GM12878 (cell line): ENCODE measurements around the gene ATF6B. TPM values are rescaled to one million over a fixed set of nuclear protein-coding genes. Genes with fewer than 3 reads are reported as not detected.

Experiments used
- ATAC-seq: fragments of 200-7000 bp; cut with Tn5 transposase; 3 replicates; pipeline ENCODE4 v1.9.1; 2020; ENCODE audit warnings: mild to moderate bottlenecking, moderate library complexity
- BruUV-seq: library from RNA; stranded (reverse); fragments of 400-500 nt; replicated peaks from 2 replicates; lab custom pipeline; 2021; lab: Mats Ljungman, UMichigan
- CTCF ChIA-PET: fragments of 300-600 bp; sonication (Branson Sonifier 250); formaldehyde crosslinking; extraction: SDS; loops from one replicate; lab custom pipeline; 2021; ENCODE audit warnings: inconsistent platforms; lab: Yijun Ruan, JAX
- POLR2A ChIA-PET: fragments of 350-600 bp; formaldehyde crosslinking; extraction: SDS; loops from one replicate; lab custom pipeline; 2021; ENCODE audit warnings: inconsistent platforms; lab: Charles Lee
- RAD21 ChIA-PET: fragments of 300-600 bp; sonication (Branson Sonifier 250); formaldehyde crosslinking; loops from one replicate; lab custom pipeline; 2023; ENCODE audit warnings: antibody characterized with exemption; ENCODE audit not compliant: unreplicated experiment; lab: Charles Lee
- SMC1A ChIA-PET: fragments of 300-600 bp; sonication (Branson Sonifier 250); formaldehyde crosslinking; loops from one replicate; lab custom pipeline; 2023; ENCODE audit not compliant: unreplicated experiment, uncharacterized antibody; lab: Charles Lee
- DNase-seq: peaks from one replicate; pipeline ENCODE4 v3.0.0-alpha.2; 2011; ENCODE audit warnings: low read depth, low spot score
- FAIRE-seq: peaks from 3 replicates; lab custom pipeline; 2011; peaks lifted over from hg19 to GRCh38; lab: Jason Lieb, UNC
- H2AFZ ChIP-seq: 2 replicates; pipeline ENCODE4 v1.6.0; 2011; ENCODE audit warnings: low read depth, low read length, control low read depth; ENCODE audit not compliant: control insufficient read depth
- H3K27ac ChIP-seq: 2 replicates; pipeline ENCODE4 v1.5.1; 2011; ENCODE audit warnings: control low read depth; ENCODE audit not compliant: control insufficient read depth, insufficient read depth
- H3K27me3 ChIP-seq, 2 experiments: replicated peaks in 1 of 2; 2 replicates each; pipeline versions ENCODE4 v1.6.0 to v1.6.1; 2011; ENCODE audit warnings: low read length in 1 of 2; ENCODE audit not compliant: control insufficient read depth in 2 of 2, insufficient read depth in 2 of 2
- H3K36me3 ChIP-seq, 2 experiments: 2 replicates each; pipeline ENCODE4 v1.5.1; 2011; ENCODE audit warnings: low read length in 1 of 2; ENCODE audit not compliant: control insufficient read depth in 2 of 2, insufficient read depth in 2 of 2
- H3K4me1 ChIP-seq: 2 replicates; pipeline ENCODE4 v1.6.1; 2011; ENCODE audit warnings: mild to moderate bottlenecking, low read length, moderate library complexity, mixed read lengths; ENCODE audit not compliant: control insufficient read depth, insufficient read depth
- H3K4me2 ChIP-seq: 2 replicates; pipeline ENCODE4 v1.6.0; 2011; ENCODE audit warnings: control low read depth; ENCODE audit not compliant: control insufficient read depth, insufficient read depth
- H3K4me3 ChIP-seq: fragments of 200-600 bp; sonication (generic); 2 replicates; pipeline ENCODE4 v1.5.1; 2016
- H3K79me2 ChIP-seq: 2 replicates; pipeline ENCODE4 v1.6.0; 2011; ENCODE audit warnings: low read length; ENCODE audit not compliant: control insufficient read depth, insufficient read depth
- H3K9ac ChIP-seq: 2 replicates; pipeline ENCODE4 v1.8.0; 2011; ENCODE audit warnings: low read length, control low read depth, mixed read lengths; ENCODE audit not compliant: control insufficient read depth, insufficient read depth
- H3K9me3 ChIP-seq: replicated peaks from 3 replicates; pipeline ENCODE4 v1.5.1; 2011; ENCODE audit warnings: mild to moderate bottlenecking, low read length; ENCODE audit not compliant: control insufficient read depth, insufficient read depth
- H4K20me1 ChIP-seq: 2 replicates; pipeline ENCODE4 v1.6.0; 2011; ENCODE audit not compliant: control insufficient read depth, insufficient read depth
- CBX5 ChIP-seq: sonication (generic); IDR thresholded peaks from 2 replicates; pipeline ENCODE4 v1.6.1; 2016; ENCODE audit warnings: low read depth, moderate library complexity, mild to moderate bottlenecking, inconsistent platforms
- EZH2 ChIP-seq: IDR thresholded peaks from 2 replicates; pipeline ENCODE4 v1.6.1; 2012; ENCODE audit warnings: low read depth, mild to moderate bottlenecking, control low read depth, inconsistent platforms, low read length, borderline replicate concordance; ENCODE audit not compliant: control insufficient read depth
- MEF2B ChIP-seq: fragments of 450-650 bp; IDR thresholded peaks from 2 replicates; pipeline ENCODE4 v1.6.1; 2018; ENCODE audit warnings: mild to moderate bottlenecking, moderate library complexity; ENCODE audit not compliant: partially characterized antibody, poor library complexity, severe bottlenecking
- PAX5 ChIP-seq: IDR thresholded peaks from 2 replicates; pipeline ENCODE4 v1.6.1; 2011; ENCODE audit warnings: low read depth, low read length, borderline replicate concordance
- RAD51 ChIP-seq: fragments of 450-650 bp; IDR thresholded peaks from 2 replicates; pipeline ENCODE4 v1.6.1; 2016; ENCODE audit warnings: moderate library complexity, mild to moderate bottlenecking, inconsistent platforms
- SIN3A ChIP-seq: IDR thresholded peaks from 2 replicates; pipeline ENCODE4 v1.6.1; 2012; ENCODE audit warnings: low read depth, low read length, improper control_type of control experiment
- SMARCA5 ChIP-seq: fragments of 450-650 bp; IDR thresholded peaks from 2 replicates; pipeline ENCODE4 v1.6.1; 2017; ENCODE audit warnings: mild to moderate bottlenecking
- STAT3 ChIP-seq: IDR thresholded peaks from 2 replicates; pipeline ENCODE4 v1.6.1; 2011; ENCODE audit warnings: low read depth, low read length, improper control_type of control experiment
- TAF1 ChIP-seq: IDR thresholded peaks from 2 replicates; pipeline ENCODE4 v1.6.1; 2011; ENCODE audit warnings: mild to moderate bottlenecking, low read depth, low read length, borderline replicate concordance
- TCF3 ChIP-seq: IDR thresholded peaks from 2 replicates; pipeline ENCODE4 v1.6.1; 2012; ENCODE audit warnings: low read depth, mild to moderate bottlenecking, low read length, borderline replicate concordance; ENCODE audit not compliant: insufficient read depth
- YY1 ChIP-seq: IDR thresholded peaks from 2 replicates; pipeline ENCODE4 v1.6.1; 2011; ENCODE audit warnings: low read depth, mild to moderate bottlenecking, low read length
- WGBS: methylation state at CpG from one replicate; pipeline ENCODE4 v1.1.6; 2016; ENCODE audit warnings: low lambda C conversion rate; ENCODE audit not compliant: insufficient replicate concordance, insufficient coverage; ENCODE audit errors: missing lambda C conversion rate; 5-methylcytosine and 5-hydroxymethylcytosine counted together
- in situ Hi-C: fragments of 300-500 bp; cut with MboI; formaldehyde crosslinking; loops from 9 replicates; pipeline ENCODE4 v1.14.3; 2018; ENCODE audit warnings: mixed read lengths
- intact Hi-C: fragments of 100-400 bp; cut with micrococcal nuclease; formaldehyde crosslinking; loops from one replicate; pipeline ENCODE4 v1.14.2; 2022; ENCODE audit not compliant: unreplicated experiment
- polyA plus RNA-seq, 11 experiments: library from polyadenylated mRNA; depleted of rRNA in 4 of 11; unstranded in 6 of 11; stranded (reverse) in 5 of 11; fragments of >200 nt; fragmentation: Nextera tagmentation in 4 of 11; fragmentation: Illumina TruSeq in 1 of 11; extraction: Ambion mirVana in 4 of 11; extraction: Trizol in 1 of 11; gene quantifications; 1 replicate in 1 of 11; 2 replicates in 10 of 11; pipeline versions ENCODE4 v1.2.1 to v1.2.3, GENCODE V29; 2011 to 2016; ENCODE audit warnings: inconsistent platforms in 2 of 11, missing spikeins in 2 of 11, low read depth in 1 of 11
- total RNA-seq, 4 experiments: library from RNA; depleted of rRNA in 3 of 4; stranded (reverse); fragments of >200 nt in 3 of 4; fragmentation: Illumina TruSeq in 1 of 4; extraction: Trizol in 1 of 4; gene quantifications; 2 replicates each; pipeline versions ENCODE4 v1.2.1 to v1.2.3, GENCODE V29; 2013 to 2021
- TF ChIP-seq, protein P1 (sequence below): fragments of 150-350 bp; IDR thresholded peaks from 2 replicates; pipeline ENCODE4 v1.6.1; 2014; ENCODE audit warnings: mild to moderate bottlenecking, low read depth, low read length
- TF ChIP-seq, protein P2 (sequence below): IDR thresholded peaks from 2 replicates; pipeline ENCODE4 v1.6.1; 2012; ENCODE audit warnings: low read depth, low read length, improper control_type of control experiment
- TF ChIP-seq, protein P3 (sequence below): fragments of 450-650 bp; IDR thresholded peaks from 2 replicates; pipeline ENCODE4 v1.6.1; 2018; ENCODE audit warnings: mild to moderate bottlenecking, low read depth, moderate library complexity; ENCODE audit not compliant: partially characterized antibody
- TF ChIP-seq, protein P4 (sequence below): fragments of 450-650 bp; formaldehyde crosslinking; IDR thresholded peaks from 2 replicates; pipeline ENCODE4 v1.4.0; 2020; ENCODE audit warnings: mild to moderate bottlenecking, moderate library complexity

Gene ATF6B
- total and polyA plus RNA-seq, 10 of the 15 experiments (the other 5 are each of a cell fraction or from before 2014, with no cell fraction given), result 13.6 to 83.9 (median 44.0) TPM

DNA sequence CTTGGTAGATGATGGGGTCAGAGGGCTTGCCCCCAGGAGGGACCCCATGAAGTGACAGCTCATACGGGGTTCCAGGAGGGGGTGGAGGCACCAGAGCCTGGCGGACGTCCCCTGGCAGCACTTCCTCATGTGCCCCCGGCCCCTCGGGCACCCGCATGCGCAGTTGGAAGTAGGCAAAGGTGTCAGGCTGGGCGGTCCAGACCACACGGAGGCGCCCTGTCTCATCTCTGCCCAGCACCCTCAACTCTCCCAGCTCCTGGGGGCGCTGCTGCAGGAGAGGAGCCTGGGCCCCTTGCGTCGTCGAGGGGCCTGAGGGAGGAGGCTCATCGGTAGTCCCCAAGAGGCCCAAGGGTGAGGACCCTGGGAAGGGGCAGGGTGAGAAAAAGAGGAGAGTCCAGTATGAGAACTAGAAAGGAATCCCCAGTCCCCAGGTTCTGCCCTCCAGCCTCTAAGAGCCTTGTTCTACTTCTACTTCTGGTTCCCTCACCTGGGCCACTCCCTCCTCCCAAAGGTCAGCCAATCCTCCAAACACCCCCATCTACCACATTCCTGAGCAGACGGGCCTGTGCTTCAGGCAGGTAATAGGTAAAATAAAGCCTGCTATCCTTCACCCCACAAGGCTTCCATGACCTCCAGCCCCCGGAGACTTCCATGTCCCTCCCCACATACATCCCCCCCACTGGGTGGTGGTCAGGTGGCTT lies 42.1 kb downstream of the ATF6B start:
- no peak overlapping the region for H3K4me3 ChIP-seq
- POLR2A ChIA-PET, result no interaction called here
- WGBS, result 69% methylated on average over 17 of the region's 17 CpGs
- H3K4me2 ChIP-seq, result no peak overlapping the region
- H2AFZ ChIP-seq, result no peak overlapping the region
- H3K79me2 ChIP-seq, result no peaks in the 10 kb centered on the region
- no TSS peak for BruUV-seq
- RAD21 ChIA-PET, result no interaction called here
- H3K27me3 ChIP-seq, result peaks cover 3 to 8% of the 10 kb centered on the region in 2 experiments; a peak in 3 of 4 replicates
- DNase-seq (no peak), FAIRE-seq (no peak), ATAC-seq (no peak)
- no peaks in the 10 kb centered on the region for H3K36me3 ChIP-seq
- CTCF ChIA-PET, result no interaction called here
- H3K9me3 ChIP-seq, result no peaks in the 10 kb centered on the region
- H4K20me1 ChIP-seq, result no peaks in the 10 kb centered on the region
- H3K4me1 ChIP-seq, result peaks cover 16% of the 10 kb centered on the region
- SMC1A ChIA-PET, result no interaction called here
- intact Hi-C loops, result loop anchor here (2.0 kb wide), 1 partner anchor 69 kb away; the partner anchor contains the start of gene PPT2
- no peak overlapping the region for H3K9ac ChIP-seq
- in situ Hi-C loops, result no loop called here
- H3K27ac ChIP-seq, result no peak overlapping the region
- TF ChIP-seq TAF1 (no peak), SIN3A (no peak), YY1 (no peak), STAT3 (no peak), CBX5 (no peak), PAX5 (no peak), MEF2B (no peak), SMARCA5 (no peak), RAD51 (no peak), TCF3 (no peak), EZH2 (no peak)
- TF ChIP-seq, protein P1, sequence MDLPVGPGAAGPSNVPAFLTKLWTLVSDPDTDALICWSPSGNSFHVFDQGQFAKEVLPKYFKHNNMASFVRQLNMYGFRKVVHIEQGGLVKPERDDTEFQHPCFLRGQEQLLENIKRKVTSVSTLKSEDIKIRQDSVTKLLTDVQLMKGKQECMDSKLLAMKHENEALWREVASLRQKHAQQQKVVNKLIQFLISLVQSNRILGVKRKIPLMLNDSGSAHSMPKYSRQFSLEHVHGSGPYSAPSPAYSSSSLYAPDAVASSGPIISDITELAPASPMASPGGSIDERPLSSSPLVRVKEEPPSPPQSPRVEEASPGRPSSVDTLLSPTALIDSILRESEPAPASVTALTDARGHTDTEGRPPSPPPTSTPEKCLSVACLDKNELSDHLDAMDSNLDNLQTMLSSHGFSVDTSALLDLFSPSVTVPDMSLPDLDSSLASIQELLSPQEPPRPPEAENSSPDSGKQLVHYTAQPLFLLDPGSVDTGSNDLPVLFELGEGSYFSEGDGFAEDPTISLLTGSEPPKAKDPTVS, result no peak
- TF ChIP-seq, protein P2, sequence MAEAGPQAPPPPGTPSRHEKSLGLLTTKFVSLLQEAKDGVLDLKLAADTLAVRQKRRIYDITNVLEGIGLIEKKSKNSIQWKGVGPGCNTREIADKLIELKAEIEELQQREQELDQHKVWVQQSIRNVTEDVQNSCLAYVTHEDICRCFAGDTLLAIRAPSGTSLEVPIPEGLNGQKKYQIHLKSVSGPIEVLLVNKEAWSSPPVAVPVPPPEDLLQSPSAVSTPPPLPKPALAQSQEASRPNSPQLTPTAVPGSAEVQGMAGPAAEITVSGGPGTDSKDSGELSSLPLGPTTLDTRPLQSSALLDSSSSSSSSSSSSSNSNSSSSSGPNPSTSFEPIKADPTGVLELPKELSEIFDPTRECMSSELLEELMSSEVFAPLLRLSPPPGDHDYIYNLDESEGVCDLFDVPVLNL, result no peak
- TF ChIP-seq, protein P3, sequence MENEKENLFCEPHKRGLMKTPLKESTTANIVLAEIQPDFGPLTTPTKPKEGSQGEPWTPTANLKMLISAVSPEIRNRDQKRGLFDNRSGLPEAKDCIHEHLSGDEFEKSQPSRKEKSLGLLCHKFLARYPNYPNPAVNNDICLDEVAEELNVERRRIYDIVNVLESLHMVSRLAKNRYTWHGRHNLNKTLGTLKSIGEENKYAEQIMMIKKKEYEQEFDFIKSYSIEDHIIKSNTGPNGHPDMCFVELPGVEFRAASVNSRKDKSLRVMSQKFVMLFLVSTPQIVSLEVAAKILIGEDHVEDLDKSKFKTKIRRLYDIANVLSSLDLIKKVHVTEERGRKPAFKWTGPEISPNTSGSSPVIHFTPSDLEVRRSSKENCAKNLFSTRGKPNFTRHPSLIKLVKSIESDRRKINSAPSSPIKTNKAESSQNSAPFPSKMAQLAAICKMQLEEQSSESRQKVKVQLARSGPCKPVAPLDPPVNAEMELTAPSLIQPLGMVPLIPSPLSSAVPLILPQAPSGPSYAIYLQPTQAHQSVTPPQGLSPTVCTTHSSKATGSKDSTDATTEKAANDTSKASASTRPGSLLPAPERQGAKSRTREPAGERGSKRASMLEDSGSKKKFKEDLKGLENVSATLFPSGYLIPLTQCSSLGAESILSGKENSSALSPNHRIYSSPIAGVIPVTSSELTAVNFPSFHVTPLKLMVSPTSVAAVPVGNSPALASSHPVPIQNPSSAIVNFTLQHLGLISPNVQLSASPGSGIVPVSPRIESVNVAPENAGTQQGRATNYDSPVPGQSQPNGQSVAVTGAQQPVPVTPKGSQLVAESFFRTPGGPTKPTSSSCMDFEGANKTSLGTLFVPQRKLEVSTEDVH, result no peak
- TF ChIP-seq, protein P4, sequence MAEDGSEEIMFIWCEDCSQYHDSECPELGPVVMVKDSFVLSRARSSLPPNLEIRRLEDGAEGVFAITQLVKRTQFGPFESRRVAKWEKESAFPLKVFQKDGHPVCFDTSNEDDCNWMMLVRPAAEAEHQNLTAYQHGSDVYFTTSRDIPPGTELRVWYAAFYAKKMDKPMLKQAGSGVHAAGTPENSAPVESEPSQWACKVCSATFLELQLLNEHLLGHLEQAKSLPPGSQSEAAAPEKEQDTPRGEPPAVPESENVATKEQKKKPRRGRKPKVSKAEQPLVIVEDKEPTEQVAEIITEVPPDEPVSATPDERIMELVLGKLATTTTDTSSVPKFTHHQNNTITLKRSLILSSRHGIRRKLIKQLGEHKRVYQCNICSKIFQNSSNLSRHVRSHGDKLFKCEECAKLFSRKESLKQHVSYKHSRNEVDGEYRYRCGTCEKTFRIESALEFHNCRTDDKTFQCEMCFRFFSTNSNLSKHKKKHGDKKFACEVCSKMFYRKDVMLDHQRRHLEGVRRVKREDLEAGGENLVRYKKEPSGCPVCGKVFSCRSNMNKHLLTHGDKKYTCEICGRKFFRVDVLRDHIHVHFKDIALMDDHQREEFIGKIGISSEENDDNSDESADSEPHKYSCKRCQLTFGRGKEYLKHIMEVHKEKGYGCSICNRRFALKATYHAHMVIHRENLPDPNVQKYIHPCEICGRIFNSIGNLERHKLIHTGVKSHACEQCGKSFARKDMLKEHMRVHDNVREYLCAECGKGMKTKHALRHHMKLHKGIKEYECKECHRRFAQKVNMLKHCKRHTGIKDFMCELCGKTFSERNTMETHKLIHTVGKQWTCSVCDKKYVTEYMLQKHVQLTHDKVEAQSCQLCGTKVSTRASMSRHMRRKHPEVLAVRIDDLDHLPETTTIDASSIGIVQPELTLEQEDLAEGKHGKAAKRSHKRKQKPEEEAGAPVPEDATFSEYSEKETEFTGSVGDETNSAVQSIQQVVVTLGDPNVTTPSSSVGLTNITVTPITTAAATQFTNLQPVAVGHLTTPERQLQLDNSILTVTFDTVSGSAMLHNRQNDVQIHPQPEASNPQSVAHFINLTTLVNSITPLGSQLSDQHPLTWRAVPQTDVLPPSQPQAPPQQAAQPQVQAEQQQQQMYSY (CRISPR knock-in tag), result no peak
